Kidney (tissue), 14 donors: ENCODE data around the gene CCN2. TPM values are rescaled to one million over a fixed set of nuclear protein-coding genes. Genes with fewer than 3 reads are reported as not detected.
"Not testable (repeated sequence)": the region's sequence is repeated elsewhere in the genome, so short reads cannot be mapped to it uniquely, and the experiment has no call there.

Experiments used
- DNase-seq, 5 donors: peaks; one replicate each; pipeline ENCODE4 v3.0.0-alpha.2; 2013 to 2020
- FAIRE-seq: peaks from 2 replicates; lab custom pipeline; 2012; peaks lifted over from hg19 to GRCh38; lab: Jason Lieb, UNC
- H3K27ac ChIP-seq, 2 donors: one replicate each; pipeline ENCODE4 v1.7.0; 2013; ENCODE audit warnings: low read depth in 2 of 2, low read length in 2 of 2, inconsistent platforms in 1 of 2
- H3K27me3 ChIP-seq: one replicate; pipeline ENCODE4 v1.7.1; 2013; ENCODE audit warnings: low read length, inconsistent platforms; ENCODE audit not compliant: control insufficient read depth, insufficient read depth
- H3K36me3 ChIP-seq, 3 donors: one replicate each; pipeline versions ENCODE4 v1.7.0 to v1.7.1; 2013; ENCODE audit warnings: low read length in 3 of 3, control low read depth in 1 of 3, inconsistent platforms in 1 of 3; ENCODE audit not compliant: insufficient read depth in 3 of 3, control insufficient read depth in 2 of 3
- H3K4me1 ChIP-seq, 3 donors: one replicate each; pipeline versions ENCODE4 v1.7.0 to v1.7.1; 2013; ENCODE audit warnings: low read length in 3 of 3, inconsistent platforms in 1 of 3, low read depth in 1 of 3; ENCODE audit not compliant: control insufficient read depth in 2 of 3, insufficient read depth in 2 of 3
- H3K4me3 ChIP-seq, 3 donors: one replicate each; pipeline versions ENCODE4 v1.7.0 to v1.8.1; 2013; ENCODE audit warnings: low read length in 3 of 3, control low read depth in 1 of 3, inconsistent platforms in 1 of 3
- H3K9ac ChIP-seq, 3 donors: one replicate each; pipeline versions ENCODE4 v1.7.0 to v1.7.1; 2013; ENCODE audit warnings: low read length in 3 of 3, control low read depth in 1 of 3, inconsistent platforms in 1 of 3
- H3K9me3 ChIP-seq, 3 donors: one replicate each; pipeline versions ENCODE4 v1.7.0 to v1.7.1; 2013; ENCODE audit warnings: low read length in 3 of 3, control low read depth in 1 of 3, inconsistent platforms in 1 of 3; ENCODE audit not compliant: control insufficient read depth in 2 of 3, insufficient read depth in 1 of 3
- intact Hi-C: fragments of 100-400 bp; cut with DNase I; formaldehyde crosslinking; loops from one replicate; pipeline ENCODE4 v1.11.1; 2022
- polyA plus RNA-seq: library from polyadenylated mRNA; stranded (reverse); fragments of 350-450 nt; fragmentation: Illumina TruSeq; extraction: RNeasy Lipid Tissue Mini Kit (QIAGEN cat#74804); gene quantifications from one replicate; pipeline ENCODE4 v1.2.3, GENCODE V29; 2014; ENCODE audit warnings: low read depth, low replicate concordance; ENCODE audit not compliant: insufficient read depth
- total RNA-seq: library from RNA; stranded (reverse); fragmentation: NEBNext Ultra II Directional; extraction: Animal tissue kit (Norgen Biotek cat#: 25700); gene quantifications from one replicate; pipeline ENCODE4 v1.2.1, GENCODE V29; 2021
- TF ChIP-seq, protein P1 (sequence below): IDR thresholded peaks from 3 replicates; pipeline ENCODE4 v1.5.1; 2012; ENCODE audit warnings: mild to moderate bottlenecking, moderate library complexity, borderline replicate concordance; ENCODE audit not compliant: insufficient read depth; ENCODE audit errors: extremely low read depth
- donor health status: control.
- donor health status: control.
- donor health status: control.
- donor health status: control.
- donor health status: control.
- donor health status: DM: yes; HTN: yes; CAD: no.
- donor health status: Normal renal cell carcinoma (clear cell type).

Gene CCN2
- total and polyA plus RNA-seq, 2 donors from 2014 or later: 64.1 to 248 TPM

- H3K36me3 ChIP-seq: no peaks in the 10 kb centered on the region
- no peak for FAIRE-seq
- no peaks in the 10 kb centered on the region for H3K27me3 ChIP-seq
- DNase-seq: no peak
- no peaks in the 10 kb centered on the region for H3K4me1 ChIP-seq
- no peak overlapping the region for H3K9ac ChIP-seq
- intact Hi-C loops: loop anchor here (10.0 kb wide), 1 partner anchor 223 kb away; no protein-coding TSS in a partner anchor
- TF ChIP-seq, protein P1, sequence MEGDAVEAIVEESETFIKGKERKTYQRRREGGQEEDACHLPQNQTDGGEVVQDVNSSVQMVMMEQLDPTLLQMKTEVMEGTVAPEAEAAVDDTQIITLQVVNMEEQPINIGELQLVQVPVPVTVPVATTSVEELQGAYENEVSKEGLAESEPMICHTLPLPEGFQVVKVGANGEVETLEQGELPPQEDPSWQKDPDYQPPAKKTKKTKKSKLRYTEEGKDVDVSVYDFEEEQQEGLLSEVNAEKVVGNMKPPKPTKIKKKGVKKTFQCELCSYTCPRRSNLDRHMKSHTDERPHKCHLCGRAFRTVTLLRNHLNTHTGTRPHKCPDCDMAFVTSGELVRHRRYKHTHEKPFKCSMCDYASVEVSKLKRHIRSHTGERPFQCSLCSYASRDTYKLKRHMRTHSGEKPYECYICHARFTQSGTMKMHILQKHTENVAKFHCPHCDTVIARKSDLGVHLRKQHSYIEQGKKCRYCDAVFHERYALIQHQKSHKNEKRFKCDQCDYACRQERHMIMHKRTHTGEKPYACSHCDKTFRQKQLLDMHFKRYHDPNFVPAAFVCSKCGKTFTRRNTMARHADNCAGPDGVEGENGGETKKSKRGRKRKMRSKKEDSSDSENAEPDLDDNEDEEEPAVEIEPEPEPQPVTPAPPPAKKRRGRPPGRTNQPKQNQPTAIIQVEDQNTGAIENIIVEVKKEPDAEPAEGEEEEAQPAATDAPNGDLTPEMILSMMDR: no peak
- H3K4me3 ChIP-seq: no peak overlapping the region
- no peak overlapping the region for H3K27ac ChIP-seq
- H3K9me3 ChIP-seq: no peaks in the 10 kb centered on the region
These were observed 33.9 kb downstream of the CCN2 start for GRCh38 chr6:131917318-131917717.

- no peak for DNase-seq
- FAIRE-seq: no peak
- Histone ChIP-seq H3K4me1 (no peaks in the 10 kb centered on the region), H3K4me3 (no peak overlapping the region), H3K9ac (no peak overlapping the region), H3K27me3 (no peaks in the 10 kb centered on the region), H3K9me3 (no peaks in the 10 kb centered on the region), H3K36me3 (no peaks in the 10 kb centered on the region), H3K27ac (no peak overlapping the region)
- TF ChIP-seq, protein P1: no peak
- intact Hi-C loops: loop anchor here (10.0 kb wide), 1 partner anchor 222 kb away; no protein-coding TSS in a partner anchor
These were observed 34.3 kb downstream of the CCN2 start for GRCh38 chr6:131916847-131917246.

GRCh38 chr6:131916091-131916796 is 34.9 kb downstream of the CCN2 start:
- not testable (repeated sequence) for FAIRE-seq, H3K9me3 ChIP-seq, H3K9ac ChIP-seq, H3K36me3 ChIP-seq, H3K27me3 ChIP-seq, H3K4me3 ChIP-seq, H3K4me1 ChIP-seq, H3K27ac ChIP-seq, DNase-seq
- intact Hi-C loops: loop anchor here (10.0 kb wide), 1 partner anchor 221 kb away; no protein-coding TSS in a partner anchor

DNA sequence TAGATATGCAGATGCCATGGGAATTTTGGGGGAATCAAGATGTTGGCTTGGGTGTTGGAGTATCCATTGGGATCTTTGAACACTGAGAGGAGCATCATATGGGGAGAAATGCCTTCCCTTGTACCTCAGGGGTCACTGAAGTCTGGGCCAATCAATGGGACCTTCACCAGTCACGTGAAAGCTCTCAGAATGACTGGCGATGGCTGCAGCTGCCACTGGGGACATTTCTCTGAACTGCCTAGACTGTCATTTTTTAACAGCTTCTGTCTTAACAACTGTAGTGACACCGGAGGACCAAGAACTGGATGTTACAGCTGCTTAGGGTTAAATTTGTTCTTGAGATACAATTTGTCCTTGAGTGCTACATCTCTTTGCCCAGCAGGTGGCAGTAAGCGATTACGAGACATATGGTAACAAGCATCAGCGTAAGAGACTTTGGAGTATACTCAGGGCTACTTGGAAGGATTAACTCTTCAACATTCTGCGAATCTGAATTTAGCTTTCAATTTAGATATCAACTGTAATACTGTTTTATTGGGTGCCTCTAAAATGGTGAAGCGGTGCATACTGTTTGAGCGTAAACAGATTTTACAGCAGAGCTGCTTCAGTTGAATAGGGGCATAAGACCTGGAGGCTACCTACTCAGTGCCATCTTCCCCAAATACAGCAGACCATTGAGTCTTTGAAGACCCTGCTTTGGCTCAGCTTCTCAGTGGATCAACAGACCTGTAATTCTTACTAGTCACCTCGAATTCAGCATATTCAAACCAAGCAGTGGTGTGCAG is 36.0 kb downstream of the CCN2 start:
- no peaks in the 10 kb centered on the region for H3K27me3 ChIP-seq
- no peak overlapping the region for H3K9ac ChIP-seq
- no peaks in the 10 kb centered on the region for H3K36me3 ChIP-seq
- intact Hi-C loops: loop anchor here (10.0 kb wide), 1 partner anchor 220 kb away; no protein-coding TSS in a partner anchor
- TF ChIP-seq, protein P1: peak; percentile 81
- H3K9me3 ChIP-seq: no peaks in the 10 kb centered on the region
- no peak overlapping the region for H3K4me3 ChIP-seq
- no peak overlapping the region for H3K27ac ChIP-seq
- no peaks in the 10 kb centered on the region for H3K4me1 ChIP-seq
- FAIRE-seq: peak; percentile 79
- DNase-seq: peak in 4 of 5 donors; percentile 52 to 94 (median 75)
